Measurements from ENCODE around the gene GAB2. TPM values are rescaled to one million over a fixed set of nuclear protein-coding genes. Genes with fewer than 3 reads are reported as not detected.
"Not testable (repeated sequence)": the region's sequence is repeated elsewhere in the genome, so short reads cannot be mapped to it uniquely, and the experiment has no call there.

Gene GAB2
- total RNA-seq, 1 donor from 2014 or later: 65.1 TPM

DNA sequence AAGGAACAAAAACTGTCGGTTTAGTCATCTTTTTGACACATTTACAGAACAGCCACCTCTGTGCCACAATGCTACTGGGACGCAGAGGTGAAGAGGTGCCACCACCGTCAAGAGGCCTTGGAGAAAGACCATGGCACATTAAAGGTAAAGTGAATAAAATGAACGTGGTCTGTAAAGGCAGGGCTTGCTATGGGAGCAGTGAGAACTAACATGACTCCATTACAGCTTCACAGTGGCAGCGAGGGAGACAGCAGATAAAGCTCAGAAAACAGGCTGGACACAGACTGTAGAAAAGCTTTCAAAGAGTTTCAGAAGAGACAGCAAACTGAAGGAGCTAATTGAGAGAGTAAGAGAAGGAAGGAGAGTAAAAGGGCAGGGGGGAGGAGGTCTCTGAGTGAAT is 102.9 kb downstream of the GAB2 start:
- DNase-seq (ENCODE audit: low spot score): no peak

DNA sequence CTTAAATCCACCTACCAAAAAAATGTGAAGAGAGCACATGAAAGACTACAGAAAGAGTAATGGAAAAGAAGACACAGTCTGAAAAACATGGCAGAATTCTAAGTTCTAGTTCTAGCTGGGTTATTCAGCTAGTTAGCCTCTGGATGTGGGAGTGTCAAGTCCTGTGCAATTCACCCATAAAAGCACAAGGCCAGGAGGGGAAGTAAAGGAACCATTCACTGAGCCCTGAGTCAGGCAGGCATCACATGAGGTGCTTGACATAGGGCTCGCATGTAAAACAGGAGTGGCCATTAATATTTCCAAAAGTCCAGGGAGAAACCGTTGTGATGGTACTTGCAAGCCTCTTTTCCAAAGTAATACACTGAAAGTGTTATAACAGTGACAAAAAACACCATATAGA is 103.7 kb downstream of the GAB2 start:
- DNase-seq (ENCODE audit: low spot score): no peak

GRCh38 chr11:78313181-78313795 is 104.3 kb downstream of the GAB2 start:
- no peak for DNase-seq (ENCODE audit: low spot score)

GRCh38 chr11:78312712-78313111 is 104.9 kb downstream of the GAB2 start:
- DNase-seq (ENCODE audit: low spot score): no peak

- DNase-seq (ENCODE audit: low spot score): no peak
Measured at GRCh38 chr11:78311702-78312371, 105.8 kb downstream of the GAB2 start.

- no peak for DNase-seq (ENCODE audit: low spot score)
Measured at GRCh38 chr11:78310500-78310909, 107.1 kb downstream of the GAB2 start.

GRCh38 chr11:78304201-78304600 is 113.4 kb downstream of the GAB2 start:
- DNase-seq (ENCODE audit: low spot score): no peak

DNA sequence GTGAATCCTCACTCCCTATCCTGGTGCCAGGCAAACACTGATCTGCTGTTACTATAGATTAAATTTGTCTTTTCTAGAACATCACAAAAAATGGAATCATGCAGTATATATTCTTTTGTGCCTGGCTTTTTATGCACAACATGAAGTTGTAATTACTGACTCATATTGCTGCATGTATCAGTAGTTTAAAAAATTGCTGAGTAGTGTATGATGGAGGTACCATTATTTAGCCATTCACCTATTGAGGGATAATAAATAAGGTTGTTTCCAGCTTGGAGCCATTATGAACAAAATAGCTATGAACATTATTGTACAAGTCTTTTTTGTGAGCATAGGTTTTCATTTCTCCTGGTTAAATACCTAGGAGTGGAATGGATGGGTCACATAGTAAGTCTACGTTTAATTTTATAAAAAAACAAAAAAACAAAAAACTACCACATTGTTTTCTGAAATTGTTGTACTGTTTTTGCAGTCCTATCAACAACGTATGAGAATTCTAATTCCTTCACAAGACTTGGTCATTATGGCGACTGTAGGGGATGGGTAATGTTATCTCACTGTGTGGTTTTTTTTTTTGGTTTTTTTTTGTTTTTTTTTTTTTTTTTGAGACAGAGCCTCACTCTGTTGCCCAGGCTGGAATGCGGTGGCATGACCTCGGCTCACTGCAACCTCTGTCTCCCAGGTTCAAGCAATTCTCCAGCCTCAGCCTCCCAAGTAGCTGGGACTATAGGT is 117.3 kb downstream of the GAB2 start:
- no peak for DNase-seq (ENCODE audit: low spot score)

DNA sequence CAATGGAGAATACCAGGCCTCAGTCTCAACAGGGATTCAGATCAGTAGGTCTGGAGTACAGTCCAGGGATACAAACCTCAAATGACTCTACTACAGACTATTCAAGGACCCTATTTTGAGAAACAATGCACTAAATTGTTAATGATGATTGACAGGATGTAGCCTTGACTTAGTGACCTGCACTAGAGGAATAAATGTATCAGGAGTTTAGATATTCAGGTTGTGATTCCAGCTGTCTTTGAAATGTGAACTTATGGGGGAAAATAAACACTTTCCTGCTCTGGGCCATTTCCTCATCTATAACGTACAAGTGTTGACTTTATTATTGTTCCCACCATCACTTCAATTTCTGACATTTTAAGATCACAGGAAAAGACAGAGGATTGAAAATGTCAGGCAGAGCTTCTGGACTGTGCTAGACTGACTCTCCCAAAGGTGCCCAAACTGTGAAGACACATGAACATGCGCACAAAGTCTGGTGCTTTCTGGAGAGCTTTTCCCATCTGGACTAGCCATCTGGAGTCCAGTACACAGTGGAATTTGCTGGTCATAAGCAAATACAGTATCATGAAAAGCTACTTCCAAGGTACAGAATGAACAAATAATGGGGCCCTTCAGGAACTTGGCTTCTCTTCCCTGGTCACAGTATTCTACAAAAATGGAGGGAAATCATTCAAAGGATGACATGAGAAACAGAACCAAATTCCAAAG is 118.5 kb downstream of the GAB2 start:
- no peak for DNase-seq (ENCODE audit: low spot score)

- no peak for DNase-seq (ENCODE audit: low spot score)
Measured at GRCh38 chr11:78298291-78298771, 119.3 kb downstream of the GAB2 start.

- no peak for DNase-seq (ENCODE audit: low spot score)
Measured at GRCh38 chr11:78295991-78296930, 121.4 kb downstream of the GAB2 start.

DNA sequence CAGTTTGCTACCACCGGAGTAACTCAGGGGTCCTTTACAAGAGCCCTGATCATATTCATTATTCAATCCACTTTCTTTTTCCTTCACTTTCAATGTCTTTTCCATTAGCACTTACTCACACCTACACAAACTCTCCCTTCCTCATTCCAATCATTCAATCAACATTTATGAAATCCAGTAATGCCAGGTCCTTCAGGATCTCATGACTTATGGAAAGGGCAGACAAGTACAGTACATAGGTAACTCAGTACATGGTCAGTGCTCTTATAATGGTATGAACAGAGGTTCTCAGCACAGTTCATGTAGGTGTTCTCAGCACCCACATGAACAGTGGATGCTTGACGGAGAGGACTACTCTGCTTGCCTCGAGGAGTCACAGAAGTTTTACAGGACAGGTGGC is 122.3 kb downstream of the GAB2 start:
- no peak for DNase-seq (ENCODE audit: low spot score)

GRCh38 chr11:78294100-78294499 is 123.5 kb downstream of the GAB2 start:
- DNase-seq (ENCODE audit: low spot score): not testable (repeated sequence)

- no peak for DNase-seq (ENCODE audit: low spot score)
Measured at GRCh38 chr11:78293536-78293935, 124.1 kb downstream of the GAB2 start.

DNA sequence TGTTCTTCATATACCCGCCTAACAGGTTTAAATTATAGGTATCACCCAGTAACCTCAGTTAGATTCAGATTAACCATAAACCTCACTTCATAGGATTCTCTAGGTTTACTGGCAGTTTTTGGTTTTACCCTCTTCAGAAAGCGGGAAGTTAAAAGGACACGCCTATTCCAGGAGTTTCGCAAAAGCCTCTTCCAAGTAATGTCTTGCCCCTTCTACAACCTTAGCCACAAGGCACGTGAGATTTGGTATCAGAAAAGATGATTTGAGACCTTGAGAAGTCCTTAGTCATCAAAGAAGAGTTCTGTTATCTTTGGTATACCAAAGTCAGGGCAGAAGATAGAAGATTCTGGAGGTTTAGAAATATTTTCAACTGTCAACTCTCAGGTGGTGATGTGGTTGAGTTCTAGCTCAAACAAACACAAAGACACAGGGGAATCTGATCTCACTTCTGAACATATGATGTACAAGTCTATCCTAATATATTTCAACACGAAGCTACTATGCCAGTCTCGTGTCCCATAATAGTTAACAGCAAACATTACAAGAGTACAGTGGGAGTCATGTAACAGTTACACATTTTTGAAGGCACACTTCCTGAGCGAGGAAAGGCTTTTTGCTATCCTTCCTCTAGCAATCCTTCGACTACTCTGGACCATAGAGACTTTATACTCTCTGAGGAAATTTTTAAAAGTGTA is 125.4 kb downstream of the GAB2 start:
- DNase-seq (ENCODE audit: low spot score): no peak

- DNase-seq (ENCODE audit: low spot score): no peak
Measured at GRCh38 chr11:78291503-78292108, 126.0 kb downstream of the GAB2 start.

DNA sequence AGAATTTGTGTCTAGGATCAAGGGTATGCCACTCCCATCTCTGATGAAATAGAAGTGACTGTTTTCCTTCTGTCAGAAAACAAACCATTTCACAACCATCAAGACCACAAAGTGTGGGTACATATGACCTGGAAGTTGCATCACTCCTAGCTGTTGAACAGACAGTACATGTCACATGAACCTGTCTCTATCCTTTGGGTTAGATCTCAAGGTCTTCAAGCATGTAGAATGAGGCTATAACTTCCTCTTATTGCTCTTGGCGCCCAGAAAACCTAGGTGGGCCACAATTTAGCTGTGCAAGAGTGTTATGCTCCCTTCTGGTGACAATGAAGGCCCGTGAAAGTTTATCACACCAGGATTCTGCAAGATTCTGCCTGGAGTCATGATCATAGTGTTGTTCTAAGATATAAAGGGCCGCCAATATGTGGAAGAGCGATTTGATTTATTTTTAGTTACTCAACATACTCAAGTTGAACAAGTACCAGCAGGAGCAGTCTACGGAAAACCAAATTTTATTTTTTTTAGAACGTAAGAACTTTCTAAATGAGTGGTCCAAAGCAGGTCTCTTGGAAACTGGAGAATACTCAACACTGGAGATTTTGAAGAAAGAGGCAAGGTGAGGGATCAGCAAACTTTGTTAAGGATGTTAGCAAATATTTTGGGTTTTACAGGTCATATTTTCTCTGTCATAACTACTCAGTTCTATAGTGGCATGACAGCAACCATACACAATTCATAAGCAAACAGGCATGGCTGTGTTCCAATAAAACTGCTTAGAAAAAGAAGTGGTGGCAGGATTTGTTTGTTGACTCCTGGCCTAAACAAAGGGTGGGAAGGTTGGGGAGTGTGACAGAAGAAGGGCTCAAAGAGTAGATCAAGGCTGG is 127.1 kb downstream of the GAB2 start:
- DNase-seq (ENCODE audit: low spot score): no peak

- no peak for DNase-seq (ENCODE audit: low spot score)
Measured at GRCh38 chr11:78289552-78290292, 127.9 kb downstream of the GAB2 start.
